Omental fat pad (tissue), 4 donors: ENCODE measurements around the gene PCBD2. TPM values are rescaled to one million over a fixed set of nuclear protein-coding genes. Genes with fewer than 3 reads are reported as not detected.
"Not testable (repeated sequence)": the region's sequence is repeated elsewhere in the genome, so short reads cannot be mapped to it uniquely, and the experiment has no call there.

ENCODE experiments used
- ATAC-seq: fragments of 150-250 bp; one replicate; pipeline ENCODE4 v1.9.1; 2016; ENCODE audit warnings: mild to moderate bottlenecking, moderate library complexity; ENCODE audit not compliant: low FRiP score
- DNase-seq: peaks from one replicate; pipeline ENCODE4 v3.0.0-alpha.2; 2019; ENCODE audit warnings: low spot score
- total RNA-seq, 4 donors: library from RNA; depleted of rRNA; stranded (reverse); fragments of >200 nt; gene quantifications; one replicate each; pipeline ENCODE4 v1.1.0, GENCODE V29; 2016
- TF ChIP-seq, protein P1 (sequence below), 3 donors: fragments of 450-650 bp; IDR thresholded peaks; one replicate each; pipeline ENCODE4 v1.5.1; 2016 to 2017; ENCODE audit warnings: antibody characterized with exemption in 3 of 3, mild to moderate bottlenecking in 3 of 3, moderate library complexity in 2 of 3

Gene PCBD2
- total RNA-seq, 4 donors from 2014 or later, result 5.4 to 10.3 (median 7.3) TPM

DNA sequence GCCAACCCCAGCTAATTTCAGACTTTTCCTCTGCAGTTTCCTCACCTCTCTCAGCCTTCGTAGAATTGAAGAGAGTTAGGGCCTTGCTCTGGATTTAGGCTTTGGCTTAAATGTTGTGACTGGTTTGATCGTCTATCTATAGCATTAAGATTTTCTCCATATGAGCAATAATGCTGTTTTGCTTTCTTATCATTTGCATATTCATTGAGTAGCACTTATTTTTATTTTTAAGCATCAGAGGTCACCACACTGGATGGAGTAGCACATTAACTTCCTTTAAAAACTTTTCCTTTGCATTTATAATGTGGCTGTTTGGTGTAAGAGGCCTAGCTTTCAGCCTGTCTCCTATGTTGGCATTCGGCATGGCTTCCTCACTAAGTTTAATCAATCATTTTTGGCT lies 12.6 kb upstream of the PCBD2 start:
- ATAC-seq (no peak), DNase-seq (no peak)
- TF ChIP-seq, protein P1, sequence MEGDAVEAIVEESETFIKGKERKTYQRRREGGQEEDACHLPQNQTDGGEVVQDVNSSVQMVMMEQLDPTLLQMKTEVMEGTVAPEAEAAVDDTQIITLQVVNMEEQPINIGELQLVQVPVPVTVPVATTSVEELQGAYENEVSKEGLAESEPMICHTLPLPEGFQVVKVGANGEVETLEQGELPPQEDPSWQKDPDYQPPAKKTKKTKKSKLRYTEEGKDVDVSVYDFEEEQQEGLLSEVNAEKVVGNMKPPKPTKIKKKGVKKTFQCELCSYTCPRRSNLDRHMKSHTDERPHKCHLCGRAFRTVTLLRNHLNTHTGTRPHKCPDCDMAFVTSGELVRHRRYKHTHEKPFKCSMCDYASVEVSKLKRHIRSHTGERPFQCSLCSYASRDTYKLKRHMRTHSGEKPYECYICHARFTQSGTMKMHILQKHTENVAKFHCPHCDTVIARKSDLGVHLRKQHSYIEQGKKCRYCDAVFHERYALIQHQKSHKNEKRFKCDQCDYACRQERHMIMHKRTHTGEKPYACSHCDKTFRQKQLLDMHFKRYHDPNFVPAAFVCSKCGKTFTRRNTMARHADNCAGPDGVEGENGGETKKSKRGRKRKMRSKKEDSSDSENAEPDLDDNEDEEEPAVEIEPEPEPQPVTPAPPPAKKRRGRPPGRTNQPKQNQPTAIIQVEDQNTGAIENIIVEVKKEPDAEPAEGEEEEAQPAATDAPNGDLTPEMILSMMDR (IDR thresholded peaks at IDR 0.05), result no peak

DNA sequence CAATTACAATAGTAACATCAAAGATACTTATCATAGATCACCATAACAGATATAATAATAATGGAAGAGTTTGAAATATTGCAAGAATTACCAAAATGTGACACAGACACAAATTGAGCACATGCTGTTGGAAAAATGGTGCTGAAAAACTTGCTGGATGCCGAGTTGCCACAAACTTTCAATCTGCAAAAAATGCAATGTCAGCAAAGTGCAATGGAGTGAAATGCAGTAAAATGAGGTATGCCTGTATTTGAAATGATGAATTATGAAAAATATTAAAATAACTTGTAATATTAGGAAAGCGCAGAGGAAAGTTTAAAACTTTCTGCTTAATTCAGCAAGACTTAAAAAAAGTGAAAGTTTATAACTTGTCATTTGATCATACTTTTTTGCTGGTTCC lies 12.0 kb upstream of the PCBD2 start:
- DNase-seq (no peak), ATAC-seq (no peak)
- TF ChIP-seq, protein P1 (IDR thresholded peaks at IDR 0.05), result no peak

DNA sequence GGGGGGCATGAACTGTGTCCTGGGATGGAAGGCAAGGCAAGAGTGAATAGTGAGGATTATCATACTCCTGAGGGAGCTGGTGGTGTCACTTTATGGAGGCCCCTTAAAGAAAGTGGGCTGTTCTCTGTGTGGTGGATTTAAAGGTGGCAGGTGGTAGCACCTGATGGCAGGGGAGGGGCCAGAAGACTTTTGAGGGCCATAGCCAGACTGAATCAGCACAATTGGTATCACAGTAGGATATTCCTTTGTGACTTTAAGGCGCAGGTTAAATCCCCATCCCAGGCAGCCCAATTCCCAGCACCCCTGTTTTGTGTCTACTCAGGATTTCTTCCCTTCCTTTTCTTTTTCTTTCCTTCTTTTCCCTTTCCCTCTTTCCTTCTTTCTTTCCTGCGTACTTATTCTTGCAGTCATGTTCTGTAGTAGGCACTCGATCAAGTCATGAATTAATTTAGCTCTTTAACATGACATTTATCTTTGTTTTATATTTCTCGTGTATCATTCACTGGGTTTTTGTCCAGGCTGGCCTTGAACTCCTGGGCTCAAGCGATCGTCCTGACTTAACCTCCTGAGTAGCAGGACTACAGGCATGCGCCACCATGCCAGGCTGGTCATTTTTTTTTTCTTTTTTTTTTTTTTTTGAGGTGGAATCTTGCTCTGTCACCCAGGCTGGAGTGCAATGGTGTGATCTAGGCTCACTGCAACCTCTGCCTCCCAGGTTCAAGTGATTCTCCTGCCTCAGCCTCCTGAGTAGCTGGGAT lies 11.0 kb upstream of the PCBD2 start:
- TF ChIP-seq, protein P1 (IDR thresholded peaks at IDR 0.05), result no peak
- DNase-seq (no peak), ATAC-seq (no peak)

DNA sequence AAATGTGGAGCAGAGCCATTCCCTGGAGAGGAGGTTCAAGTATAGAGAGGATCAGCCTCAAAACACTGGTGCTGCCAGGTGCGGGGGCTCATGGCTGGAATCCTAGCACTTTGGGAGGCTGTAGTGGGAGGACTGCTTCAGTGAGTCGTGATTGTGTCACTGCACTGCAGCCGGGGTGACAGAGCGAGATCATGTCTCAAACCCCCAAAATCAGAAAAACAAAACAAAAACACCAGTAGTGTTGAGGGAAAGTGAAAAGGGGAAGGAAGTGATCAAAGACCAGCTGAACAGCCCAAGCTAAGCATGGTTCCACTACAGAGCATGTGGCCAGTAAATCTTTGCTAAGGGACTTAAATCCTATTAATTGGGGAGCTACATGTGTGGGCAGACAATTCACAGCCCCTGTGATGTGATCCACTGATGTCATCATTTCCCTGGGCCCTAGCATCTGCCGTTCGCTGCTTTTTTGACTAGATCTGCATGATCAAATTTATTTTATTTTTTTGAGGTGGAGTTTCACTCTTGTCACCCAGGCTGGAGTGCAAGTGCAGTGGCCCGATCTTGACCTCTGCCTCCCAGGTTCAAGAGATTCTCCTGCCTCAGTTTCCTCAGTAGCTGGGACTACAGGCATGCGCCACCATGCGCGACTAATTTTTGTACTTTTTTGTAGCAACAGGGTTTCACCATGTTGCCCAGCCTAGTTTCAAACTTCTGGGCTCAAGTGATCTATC lies 2.7 kb upstream of the PCBD2 start:
- TF ChIP-seq, protein P1 (IDR thresholded peaks at IDR 0.05), result no peak

DNA sequence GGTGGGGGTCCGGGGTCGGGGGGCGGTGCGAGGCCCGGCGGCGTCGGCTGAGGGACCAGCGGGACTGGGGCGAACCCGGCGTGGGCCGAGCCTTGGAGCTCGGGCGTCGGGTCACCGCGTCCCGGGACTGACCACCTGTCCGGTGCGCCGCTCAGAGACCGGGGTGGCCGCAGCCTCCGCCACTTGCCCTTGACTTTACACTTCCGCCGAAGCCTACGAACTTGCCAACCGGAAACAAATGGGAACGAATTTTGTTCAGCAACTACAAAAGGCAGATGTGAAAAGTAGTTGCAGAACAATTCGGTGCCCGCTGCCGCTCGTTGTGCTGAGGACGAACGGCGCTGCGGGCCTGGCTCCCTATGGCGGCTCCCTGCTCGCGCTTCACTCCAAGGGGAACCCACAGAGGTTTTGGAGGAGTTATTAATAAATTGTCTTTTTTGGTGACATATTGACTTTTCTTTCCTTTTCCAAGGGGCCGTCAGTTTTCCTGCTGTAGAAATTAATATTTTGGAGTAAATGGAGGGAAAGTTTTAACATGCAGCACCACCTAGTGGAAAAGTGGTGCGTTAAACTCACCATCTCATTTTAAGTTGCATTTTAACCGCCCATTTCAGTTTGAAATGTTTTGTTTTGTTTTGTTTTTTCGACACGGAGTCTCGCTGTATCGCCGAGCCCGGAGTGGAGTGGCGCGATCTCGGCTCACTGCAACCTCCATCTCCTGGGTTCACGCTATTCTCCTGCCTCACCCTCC lies 490 bp downstream of the PCBD2 start:
- DNase-seq, result peak; percentile 25
- TF ChIP-seq, protein P1 (IDR thresholded peaks at IDR 0.05), result peak in 1 of 3 donors; percentile 25
- peak; percentile 71 for ATAC-seq

More for the DNA sequence above, 2.7 kb upstream of the PCBD2 start:
- no peak for DNase-seq
- no peak for ATAC-seq

DNA sequence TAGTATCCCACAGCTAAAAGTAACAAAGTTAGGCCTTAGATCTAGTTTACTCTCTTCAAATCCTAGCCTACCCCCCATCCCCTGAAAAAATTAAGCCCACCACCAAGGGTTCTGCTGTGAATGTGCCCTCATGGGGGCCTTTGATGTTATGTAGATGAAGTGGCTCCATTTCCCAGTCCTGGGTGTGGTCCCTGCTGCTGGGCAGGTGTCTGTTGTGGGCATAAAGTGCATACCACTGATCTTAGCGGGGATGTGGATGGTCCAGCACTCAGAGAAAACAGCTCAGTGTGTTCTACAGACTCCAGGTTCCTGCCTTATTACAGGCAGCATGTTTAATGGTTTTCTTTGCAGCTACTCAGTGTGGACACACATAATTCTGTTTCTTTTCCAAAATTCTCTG lies 1.9 kb downstream of the PCBD2 start:
- DNase-seq, result no peak
- TF ChIP-seq, protein P1 (IDR thresholded peaks at IDR 0.05), result no peak
- ATAC-seq, result no peak

DNA sequence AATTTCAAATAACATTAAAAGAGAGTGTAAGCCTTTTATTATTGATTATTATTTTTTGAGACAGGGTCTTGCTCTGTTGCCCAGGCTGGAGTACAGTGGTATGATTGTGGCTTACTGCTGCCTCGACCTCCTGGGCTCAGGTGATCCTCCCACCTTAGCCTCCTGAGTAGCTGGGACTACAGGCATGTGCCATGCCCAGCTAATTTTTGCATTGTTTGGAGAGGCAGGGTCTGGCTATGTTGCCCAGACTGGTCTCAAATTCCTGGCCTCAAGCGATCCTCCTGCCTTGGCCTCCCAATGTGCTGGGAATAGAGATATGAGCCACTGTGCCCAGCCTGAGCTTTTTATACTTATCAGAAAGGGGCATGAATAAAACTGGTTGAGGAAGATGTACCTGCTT lies 5.8 kb downstream of the PCBD2 start:
- DNase-seq, ATAC-seq: not testable (repeated sequence)
